Stimulated activated CD4-positive, alpha-beta T cell treated with anti-CD3 and anti-CD28 coated beads, Interleukin-15, amount 100 ng/mL, for 48 hours (primary cell): ENCODE measurements around the gene DAZAP1.

Experiments used
- DNase-seq, 2 donors: peaks; one replicate each; pipeline ENCODE4 v3.0.0-alpha.2; 2020; ENCODE audit warnings: low read depth in 2 of 2

Gene DAZAP1

DNA sequence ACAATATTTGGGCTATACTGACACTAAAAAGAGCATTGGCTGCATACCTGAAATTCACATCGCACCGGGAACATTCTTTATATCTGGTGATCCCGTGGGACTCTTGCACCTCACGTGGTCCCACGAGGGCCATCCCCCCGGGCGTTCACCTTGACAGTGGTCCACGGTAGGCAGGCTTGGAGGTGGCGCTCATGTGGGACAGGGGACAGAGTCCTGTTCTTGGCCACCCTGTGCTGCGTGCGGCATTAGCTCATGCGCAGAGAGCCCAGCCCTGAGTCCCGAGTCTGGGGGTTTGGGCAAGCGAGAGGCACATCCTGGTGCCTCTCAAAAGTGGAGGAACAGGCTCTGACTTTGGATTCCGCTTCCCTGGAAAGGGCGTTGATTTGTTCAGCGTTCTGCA lies 13.5 kb upstream of the DAZAP1 start:
- no peak for DNase-seq

DNA sequence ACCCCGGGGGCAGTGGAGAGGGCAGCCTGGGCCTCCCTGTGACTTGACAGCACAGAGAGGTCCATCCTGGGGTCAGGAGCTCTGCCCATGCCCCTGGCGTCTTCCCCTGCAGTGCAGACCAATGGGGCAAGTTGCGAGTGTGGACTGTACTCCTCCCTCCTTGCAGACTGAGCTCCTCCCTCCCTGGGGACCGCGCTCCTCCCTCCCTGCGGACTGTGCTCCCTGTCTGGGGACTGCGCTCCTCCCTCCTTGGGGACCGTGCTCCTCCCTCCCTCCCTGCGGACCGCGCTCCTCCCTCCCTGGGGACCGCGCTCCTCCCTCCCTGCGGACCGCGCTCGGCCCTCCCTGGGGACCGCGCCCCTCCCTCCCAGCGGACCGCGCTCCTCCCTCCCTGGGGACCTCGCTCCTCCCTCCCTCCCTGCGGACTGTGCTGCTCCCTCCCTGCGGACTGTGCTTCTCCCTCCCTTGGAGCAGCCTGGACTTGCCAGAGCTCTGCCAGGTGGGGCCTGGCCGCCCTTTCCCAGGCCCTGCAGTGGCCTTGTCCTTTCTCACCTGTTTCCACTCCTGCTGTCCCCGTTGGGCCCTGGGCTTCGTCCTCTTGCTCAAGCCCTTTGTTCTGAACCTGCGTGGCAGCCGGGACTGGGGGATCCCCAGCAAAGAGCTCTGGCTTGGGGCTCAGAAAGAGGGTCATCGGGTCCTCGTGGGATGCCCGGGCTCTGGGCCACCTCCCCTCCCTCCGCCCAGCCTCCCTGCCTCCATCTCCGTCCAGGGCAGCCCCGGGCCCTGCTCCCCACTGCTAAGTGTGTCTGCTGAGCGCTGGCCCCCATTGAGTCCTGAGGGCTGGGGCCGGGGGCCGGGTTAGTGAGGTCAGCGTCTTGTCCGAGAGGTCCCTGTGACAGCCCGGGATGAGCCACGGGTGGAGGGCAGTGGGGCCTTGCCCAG lies 12.9 kb upstream of the DAZAP1 start:
- DNase-seq: no peak

DNA sequence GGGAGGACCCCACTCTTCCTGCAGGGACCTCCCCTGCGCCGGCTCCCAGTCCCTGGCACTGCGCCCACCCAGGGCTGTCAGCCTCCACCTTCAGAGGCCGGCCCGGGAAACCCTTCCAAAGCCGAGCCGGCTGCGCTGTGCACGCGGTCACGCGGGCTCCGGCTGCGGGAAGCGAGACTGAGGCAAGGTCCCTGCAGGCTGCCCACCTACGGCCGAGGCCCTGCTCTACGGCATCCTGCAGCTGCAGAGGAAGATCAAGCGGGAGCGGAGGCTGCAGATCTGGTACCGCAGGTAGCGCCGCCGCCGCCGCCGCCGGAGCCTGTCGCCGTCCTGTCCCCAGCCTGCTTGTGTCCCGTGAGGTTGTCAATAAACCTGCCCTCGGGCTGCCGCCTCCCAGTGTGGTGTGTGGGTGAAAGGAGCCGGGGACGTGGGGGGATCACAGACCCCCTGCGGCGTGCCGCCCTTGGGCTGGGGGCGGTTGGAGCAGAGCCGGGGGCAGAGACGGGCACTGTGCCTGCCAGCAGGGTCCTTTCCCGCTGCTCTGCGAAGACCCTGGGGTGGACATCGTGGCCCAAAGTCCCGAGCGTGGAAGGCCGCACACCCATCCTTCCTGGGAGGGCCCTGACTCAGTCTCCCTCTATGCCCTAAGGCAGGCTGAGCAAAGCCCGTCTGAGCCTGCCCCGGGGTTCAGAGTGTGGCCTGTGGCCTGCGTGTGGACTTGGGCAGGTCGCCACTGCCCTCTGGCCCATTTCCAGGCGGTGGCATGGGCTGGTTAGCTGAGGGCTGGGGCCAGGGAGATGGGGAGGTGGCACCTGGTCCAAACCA lies 12.0 kb upstream of the DAZAP1 start:
- DNase-seq: no peak

DNA sequence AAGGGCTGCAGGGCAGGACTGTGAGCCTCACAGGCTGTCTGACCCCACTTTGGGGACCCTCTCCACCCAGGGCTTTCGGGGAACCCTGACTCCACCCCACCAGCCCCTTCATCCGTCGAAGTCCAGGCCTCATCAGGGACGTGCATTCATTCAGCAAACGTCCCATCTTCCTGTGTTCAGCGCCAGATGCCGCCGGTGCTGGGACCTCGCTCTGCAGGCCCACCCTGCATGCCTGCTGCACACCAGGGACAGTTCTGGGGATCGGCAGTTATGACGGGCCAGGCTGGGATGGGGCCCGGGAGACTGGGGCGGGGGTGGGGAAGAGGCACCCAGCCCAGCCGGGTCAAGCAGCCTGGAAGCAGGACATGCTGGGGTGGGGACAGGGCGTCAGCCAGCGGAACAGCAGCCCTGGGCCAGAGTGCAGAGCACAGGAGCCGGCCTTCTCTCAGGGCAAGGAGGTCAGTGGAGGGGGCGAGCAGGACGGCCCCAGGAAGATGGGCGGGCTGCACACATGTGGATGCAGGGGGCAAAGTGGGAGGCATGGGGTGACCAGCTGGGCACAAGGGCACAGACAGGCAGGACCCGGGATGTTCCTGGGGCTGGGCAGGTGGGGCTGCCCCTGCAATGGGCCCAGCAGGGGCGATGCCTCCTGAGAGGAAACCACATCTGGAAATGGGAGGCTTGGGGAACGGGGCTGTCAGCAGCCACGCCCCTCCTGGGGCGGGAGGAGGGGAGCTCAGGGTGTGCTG lies 11.2 kb upstream of the DAZAP1 start:
- DNase-seq: no peak

DNA sequence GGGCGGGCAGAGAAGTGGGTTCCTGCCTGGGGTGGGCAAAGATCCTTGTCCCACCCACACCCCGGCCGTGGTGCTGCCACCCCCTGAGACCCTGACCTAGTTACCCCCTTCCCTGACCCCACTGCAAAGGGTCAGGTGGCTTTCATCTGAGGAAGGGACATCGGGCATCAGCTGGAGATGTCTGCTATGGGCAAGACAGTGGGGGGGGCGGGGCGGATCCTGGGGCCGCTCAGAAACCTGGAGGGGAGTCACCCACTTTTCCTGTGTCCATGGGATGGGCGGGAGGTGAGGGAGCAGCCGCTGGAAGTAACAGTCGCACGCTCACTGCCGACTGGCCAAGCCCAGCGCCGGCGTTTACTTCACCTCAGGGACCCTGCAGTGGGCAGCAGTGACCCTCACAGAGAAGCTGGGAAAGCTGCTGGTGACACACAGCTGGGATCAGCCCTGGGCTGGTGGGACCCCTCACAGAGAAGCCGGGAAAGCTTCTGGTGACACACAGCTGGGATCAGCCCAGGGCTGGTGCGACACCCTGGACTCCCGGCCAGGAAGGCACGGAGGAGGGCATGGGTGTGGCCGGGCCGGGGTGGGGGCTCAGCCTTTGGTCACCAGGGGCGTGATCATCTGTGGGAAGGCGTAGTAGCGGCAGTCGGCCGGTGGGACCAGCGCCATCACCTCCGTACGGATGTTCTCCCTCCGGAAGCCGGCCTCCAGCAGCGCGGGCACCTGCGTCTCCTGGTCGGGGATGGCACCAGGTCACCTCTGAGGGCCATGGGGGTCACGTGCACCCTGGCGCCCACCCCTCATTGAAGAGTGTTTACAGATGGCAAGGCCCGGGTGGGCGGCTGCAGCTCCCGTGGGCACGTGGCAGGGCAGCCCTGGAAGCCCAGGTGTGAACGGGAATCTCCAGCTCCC lies 10.4 kb upstream of the DAZAP1 start:
- no peak for DNase-seq

DNA sequence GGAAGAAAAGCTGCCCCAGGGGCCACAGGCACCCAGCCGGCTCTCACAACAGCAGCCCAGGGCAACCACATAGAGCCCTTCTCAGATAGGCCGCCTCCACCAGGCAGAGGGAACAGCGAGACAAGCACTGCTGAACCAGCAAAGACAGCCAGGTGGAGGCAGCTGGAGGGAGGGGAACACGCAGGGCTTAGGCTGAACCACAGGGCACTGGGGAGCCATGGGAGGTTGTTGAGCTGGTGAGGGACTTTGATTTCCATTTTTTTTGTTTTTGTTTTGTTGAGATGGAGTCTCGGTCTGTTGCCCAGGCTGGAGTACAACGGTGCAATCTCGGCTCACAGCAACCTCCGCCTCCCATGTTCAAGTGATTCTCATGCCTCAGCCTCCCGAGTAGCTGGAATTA lies 9.5 kb upstream of the DAZAP1 start:
- DNase-seq: no peak

DNA sequence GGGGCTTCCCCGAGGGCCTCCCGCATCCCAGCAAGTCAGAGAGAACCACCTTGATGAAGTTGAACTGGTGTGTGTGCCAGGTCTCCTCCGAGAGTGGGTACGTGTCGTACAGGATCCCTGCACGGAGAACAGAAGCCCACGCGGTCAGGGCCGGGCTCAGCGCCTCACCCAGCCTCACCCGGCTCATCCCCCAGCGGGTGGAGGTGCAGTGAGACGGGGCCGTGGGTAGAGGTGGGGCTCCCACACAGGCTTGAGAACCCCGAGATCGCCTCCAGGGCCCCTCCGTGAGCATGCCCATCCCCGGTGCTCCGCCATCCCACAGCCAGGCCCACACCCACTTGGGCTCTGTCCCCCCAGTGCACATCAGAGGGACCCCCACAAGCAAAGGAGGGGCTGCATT lies 8.3 kb upstream of the DAZAP1 start:
- no peak for DNase-seq

DNA sequence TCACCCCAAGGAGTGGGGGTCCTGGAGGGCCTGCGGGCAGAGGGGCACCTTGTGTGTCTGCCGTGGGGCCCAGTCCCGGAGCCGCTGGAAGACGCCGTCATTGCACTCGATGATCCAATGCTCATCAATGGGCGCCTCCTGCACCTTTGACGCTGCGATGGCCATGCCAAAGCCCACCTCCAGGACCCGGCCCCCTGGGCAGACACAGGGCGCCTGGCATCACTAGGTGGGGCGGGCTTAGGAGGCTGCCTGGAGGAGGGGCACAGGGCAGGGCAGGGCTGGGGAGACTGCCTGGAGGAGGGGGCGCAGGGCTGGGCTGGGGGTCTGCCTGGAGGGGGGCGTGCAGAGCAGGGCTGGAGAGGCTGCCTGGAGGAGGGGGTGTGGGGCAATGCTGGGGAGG lies 7.6 kb upstream of the DAZAP1 start:
- no peak for DNase-seq

DNA sequence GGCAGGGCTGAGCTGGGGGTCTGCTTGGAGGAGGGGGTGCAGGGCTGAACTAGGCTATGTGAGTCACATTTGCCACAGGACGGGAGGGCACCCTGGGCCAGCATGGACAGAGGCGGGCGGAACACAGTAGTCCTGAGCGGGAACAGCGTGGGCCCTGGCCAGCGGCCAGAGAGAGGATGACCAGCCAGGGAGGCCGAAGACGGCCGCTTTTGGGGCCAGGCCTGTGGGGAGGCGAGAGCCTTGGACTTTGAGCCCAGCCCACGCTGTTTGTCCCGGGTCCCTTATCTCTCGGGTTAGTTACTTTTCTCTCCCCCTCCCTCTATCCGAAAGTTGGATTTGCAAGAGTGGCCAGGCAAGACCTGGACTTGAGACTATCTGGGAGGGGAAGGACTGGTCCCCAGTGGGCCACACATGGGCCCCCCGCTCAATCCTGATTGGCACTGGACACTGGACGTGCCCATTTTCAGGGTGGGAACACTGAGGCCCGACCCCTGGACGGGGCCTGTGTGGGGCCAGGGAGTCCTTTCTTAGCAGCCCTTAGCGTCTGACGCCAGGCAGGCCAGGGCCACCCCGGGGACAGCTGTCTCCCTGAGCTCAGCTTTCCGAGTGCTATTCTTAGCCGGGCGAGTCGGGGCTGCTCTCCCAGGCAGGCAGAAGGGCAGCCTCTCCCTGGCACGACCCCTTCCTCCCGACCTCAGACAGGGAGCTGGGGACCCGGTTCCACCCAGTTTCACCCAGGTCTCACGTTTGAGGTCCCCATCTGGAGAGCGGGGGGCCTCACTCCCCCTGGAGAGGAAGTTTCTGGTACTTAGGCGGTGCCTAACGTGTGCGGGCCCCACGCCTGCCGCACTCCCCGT lies 6.9 kb upstream of the DAZAP1 start:
- no peak for DNase-seq

DNA sequence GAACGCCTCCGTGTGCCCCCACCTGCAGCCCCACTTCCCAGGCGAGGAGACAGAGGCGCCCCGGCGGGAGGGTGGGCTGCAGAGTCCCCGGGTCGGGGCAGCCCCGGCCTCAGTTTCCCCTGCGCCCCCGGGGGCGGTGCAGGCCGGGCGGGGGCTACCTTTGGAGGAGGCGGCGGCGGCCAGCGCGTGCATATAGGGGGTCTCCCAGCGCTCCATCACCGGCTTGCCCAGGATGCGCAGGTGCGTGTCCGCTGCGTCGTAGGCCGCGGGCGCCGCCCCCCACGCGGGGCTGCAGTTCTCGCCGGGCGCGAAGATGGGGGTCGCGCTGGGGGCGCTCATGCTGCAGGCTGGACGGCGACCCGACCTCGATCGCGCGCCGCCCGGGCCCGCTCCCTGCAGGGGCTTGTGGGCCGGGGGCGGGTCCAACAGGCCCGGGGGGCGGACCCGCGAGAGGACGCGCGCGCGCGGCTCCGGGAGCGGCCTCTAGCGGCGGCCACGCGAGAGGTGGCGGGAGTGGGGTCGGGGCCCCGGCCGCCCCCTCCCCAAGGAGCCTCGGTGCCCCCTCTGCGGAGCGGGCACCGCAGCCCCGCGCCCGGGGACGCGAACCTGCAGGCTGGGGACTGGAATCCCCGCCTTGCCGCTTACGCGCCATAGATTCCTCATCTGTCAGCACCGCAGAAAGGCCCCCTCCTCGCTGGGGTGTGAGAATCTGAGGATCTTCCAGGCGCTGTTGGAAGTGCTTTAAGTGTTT lies 6.1 kb upstream of the DAZAP1 start, which contains the start of gene GAMT:
GAMT (minus strand) TSS at position 405 of the 751 bp plus-strand sequence; CDS start at position 339, 66 bp downstream.
- peak in 1 of 2 donors; percentile 48 for DNase-seq

DNA sequence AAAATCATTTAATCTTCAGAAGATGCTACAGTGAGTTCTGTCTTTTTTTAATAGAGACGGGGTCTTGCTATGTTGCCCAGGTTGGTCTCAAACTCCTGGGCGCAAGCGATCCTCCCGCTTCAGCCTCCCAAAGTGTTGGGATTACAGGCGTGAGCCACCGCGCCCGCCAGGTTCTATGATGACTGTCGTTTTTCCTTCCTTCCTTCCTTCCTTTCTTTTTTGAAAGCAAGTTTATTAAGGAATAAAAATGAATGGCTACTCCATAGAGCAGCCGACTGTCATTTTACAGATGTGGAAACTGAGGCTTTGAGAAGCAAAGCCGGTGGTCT lies 5.5 kb upstream of the DAZAP1 start:
- no peak for DNase-seq

DNA sequence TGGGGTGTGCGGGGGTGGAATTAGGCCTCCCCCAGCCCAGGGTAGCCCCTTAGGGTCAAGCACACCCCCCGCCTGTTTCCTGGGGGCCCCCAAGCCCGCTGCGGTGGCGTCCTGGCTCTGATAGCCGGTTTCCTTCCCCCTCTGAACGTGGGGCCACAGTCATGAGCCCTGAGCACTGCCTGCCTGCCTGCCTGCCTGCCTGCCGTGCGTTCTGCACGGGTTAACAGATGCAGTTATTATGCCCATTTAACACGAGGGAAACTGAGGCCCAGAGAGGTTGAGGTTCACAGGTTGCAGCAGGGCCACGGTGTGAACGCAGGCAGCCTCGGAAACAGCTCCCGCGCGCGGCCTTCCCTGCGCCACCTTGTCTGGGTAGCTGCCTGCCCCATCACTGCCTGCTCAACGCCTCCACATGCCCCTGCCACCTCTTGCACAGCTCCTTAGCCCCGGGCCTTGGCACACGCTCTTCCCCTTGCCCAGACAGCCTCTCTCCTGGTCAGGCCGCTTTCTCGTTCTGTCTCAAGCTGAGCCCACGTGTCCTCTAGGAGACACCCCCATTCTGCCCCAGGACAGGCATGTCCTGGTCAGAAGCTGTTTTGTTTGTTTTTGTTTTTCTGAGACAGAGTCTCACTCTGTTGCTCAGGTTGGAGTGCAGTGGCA lies 4.8 kb upstream of the DAZAP1 start:
- no peak for DNase-seq

DNA sequence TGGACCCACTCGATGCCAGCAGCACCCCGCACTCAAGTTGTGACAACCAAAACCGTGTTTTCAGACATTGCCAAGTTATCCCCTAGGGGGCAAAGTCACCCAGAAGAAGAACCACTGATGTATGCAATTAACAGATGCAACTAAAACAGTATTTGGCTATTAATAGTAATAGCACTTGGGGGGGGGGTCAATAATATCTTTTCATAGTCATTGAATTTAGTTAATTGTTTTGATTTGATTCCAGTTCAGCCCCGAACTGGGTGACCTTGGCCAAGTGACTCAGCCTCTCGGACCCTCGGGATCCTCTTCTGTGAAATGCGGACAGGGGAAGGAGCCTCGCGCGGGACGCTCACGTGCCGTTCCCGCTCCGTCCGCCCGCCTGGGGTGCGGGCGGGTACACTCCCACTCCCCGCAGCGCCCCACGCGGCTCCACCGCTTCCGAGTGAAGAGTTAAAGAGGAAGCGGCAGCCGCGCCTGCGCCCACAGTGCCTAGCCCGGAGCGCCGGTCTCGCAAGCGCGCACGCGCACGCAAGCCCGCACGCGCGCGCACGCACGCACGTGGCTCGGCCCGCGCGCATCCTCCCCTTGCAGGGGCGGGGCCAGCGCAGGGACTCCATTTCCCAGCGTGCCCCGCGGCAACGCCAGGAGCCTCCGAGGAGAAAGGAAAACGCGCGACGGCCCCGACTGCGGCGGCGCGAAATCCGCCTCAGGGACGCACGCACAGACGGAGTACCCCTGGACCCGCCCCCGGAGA lies 435 bp upstream of the DAZAP1 start:
- peak; percentile 96 to 98 for DNase-seq

DNA sequence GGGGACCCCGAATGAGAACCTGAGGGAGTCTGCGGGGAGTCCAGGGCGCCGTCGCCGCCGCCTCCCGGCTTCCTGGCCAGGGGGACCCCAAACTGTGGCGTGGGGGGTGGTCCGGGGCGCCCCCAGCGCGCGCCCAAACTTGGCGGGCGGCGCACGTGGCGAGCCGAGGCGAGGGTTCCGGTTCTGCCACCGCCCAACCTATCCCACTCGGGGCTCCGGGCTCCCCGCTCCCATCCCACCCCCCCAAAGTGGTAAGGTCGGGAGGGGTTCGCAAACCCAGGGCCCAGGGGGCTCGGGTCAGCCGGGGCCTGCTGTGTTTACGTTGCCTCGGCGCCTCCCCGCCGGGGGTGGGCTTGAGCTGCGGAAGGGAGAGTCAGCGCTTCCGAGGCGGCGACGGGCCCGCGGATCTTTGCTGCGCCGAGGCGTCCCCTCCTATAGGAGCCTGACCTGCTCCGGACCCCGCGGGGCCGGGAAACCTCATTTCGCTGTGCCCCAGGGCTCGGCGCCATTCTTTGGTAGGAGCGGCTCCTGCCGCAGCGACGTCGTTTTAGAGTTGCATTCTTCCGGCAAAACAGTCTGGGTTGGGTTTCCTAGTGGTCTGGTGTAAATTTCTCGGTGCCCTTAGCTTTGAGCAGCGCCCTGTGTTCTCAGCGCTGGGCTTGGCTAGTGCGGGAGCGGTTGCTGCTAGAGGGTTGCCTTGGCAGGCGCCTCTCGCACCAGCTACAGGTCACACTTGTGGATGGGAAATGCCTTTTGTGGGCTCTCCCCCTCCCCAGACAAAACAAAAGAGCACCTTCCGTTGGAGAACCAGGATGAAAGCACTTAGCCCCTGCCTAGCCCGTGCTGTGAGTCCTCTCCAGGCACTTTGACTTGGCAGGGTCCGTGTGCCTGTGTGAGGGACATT lies 1.2 kb downstream of the DAZAP1 start:
- DNase-seq: peak in 1 of 2 donors; percentile 38

DNA sequence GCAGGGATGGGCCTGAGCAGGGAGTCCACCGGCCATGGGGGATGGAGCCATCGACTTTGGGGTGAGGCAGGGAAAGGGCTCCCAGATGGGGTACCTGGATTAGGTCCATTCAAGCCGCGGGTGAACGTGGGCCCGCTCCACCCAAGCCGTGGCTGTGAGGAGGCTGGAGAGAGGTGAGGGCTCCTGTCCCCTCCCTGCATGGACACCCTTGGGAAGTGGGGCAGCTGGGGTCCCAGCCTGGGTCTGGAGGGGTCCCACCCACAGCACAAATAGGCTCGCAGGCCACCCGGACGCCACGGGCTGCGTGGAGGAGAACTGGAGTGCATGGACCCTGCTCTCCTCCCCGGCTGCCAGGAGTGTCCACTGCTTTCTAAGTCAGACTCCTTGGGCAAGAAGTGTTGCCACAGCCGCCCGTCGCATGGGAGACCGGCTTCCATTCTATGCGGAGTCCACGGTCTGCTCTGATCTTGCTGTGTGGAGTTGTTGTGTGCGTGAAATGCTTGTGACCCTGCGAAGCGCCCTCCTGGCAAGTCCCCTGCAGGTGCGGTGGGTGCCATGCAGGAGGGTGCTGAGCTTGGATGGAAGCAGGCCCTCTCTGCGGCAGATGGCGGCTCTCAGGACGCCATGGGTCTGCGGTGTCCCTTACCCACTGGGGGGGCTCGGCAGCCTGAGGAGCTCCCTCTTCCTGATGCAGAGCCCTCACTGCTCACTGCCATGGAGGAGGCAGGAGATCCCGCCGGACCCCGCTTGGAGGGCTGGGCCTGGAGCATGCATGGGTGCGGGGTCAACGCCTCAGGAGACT lies 2.0 kb downstream of the DAZAP1 start:
- no peak for DNase-seq

DNA sequence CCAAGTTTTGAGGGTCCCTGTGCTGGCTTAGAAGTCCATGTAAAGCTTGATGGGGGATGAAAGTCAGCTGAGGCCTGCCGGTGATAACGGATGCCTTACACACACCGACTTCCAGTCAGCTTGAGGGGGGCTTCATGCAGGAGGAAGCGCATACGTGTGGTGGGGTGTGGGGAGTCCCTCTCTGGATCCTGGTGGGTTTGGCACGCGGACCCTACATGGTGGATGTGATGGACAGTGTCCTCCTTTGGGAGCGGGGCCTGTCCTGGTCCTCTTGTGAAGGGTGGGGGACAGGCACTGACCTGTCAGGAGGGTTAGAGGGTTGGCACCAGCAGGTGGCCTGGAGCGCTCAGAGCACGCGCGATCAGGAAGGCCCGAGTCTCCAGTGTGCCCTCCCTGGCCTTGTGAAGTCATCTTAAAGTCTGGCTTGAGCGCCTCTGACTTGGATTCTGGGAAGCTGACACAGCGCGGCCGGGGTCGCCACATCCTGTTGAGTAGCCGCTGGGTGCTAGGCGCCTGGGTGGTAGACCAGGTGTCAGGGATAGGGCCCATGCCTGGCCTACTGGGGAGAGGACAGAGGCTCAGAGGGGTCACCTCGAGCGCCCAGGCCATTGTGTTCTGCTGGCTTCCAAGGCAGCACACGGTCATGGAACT lies 2.9 kb downstream of the DAZAP1 start:
- DNase-seq: peak in 1 of 2 donors; percentile 20
